Hepatocyte (in vitro differentiated cells): Measurements from ENCODE around the gene MSMO1. TPM values are rescaled to one million over a fixed set of nuclear protein-coding genes. Genes with fewer than 3 reads are reported as not detected.
A peak's percentile ranks its signal among the peaks of the same experiment; 100 is the strongest.

Experiments used
- DNase-seq: peaks from one replicate; pipeline ENCODE4 v3.0.0-alpha.2; 2016; ENCODE audit warnings: low spot score
- H2AFZ ChIP-seq: fragments of 200-600 bp; sonication (generic); 2 replicates; pipeline ENCODE4 v1.6.0; 2016; ENCODE audit warnings: antibody characterized with exemption, mild to moderate bottlenecking
- H3K27ac ChIP-seq: fragments of 200-600 bp; sonication (generic); 2 replicates; pipeline ENCODE4 v1.5.1; 2016; ENCODE audit warnings: mild to moderate bottlenecking
- H3K27me3 ChIP-seq: fragments of 200-600 bp; sonication (generic); 2 replicates; pipeline ENCODE4 v1.6.1; 2016
- H3K36me3 ChIP-seq: fragments of 200-600 bp; sonication (generic); replicated peaks from 2 replicates; pipeline ENCODE4 v1.5.1; 2016; ENCODE audit warnings: low read depth; ENCODE audit not compliant: insufficient read depth
- H3K4me1 ChIP-seq: fragments of 200-600 bp; sonication (generic); 2 replicates; pipeline ENCODE4 v1.5.1; 2016; ENCODE audit warnings: mild to moderate bottlenecking, moderate library complexity; ENCODE audit not compliant: insufficient read depth
- H3K4me2 ChIP-seq: fragments of 200-600 bp; sonication (generic); 2 replicates; pipeline ENCODE4 v1.6.0; 2016
- H3K4me3 ChIP-seq: fragments of 200-600 bp; sonication (generic); 2 replicates; pipeline ENCODE4 v1.5.1; 2016; ENCODE audit warnings: mild to moderate bottlenecking
- H3K79me2 ChIP-seq: fragments of 200-600 bp; sonication (generic); 2 replicates; pipeline ENCODE4 v1.6.0; 2017; ENCODE audit warnings: mild to moderate bottlenecking
- H3K9me2 ChIP-seq: fragments of 200-600 bp; sonication (generic); replicated peaks from 2 replicates; pipeline ENCODE4 v1.6.0; 2017; ENCODE audit warnings: mild to moderate bottlenecking; ENCODE audit not compliant: insufficient read depth
- H3K9me3 ChIP-seq: fragments of 200-600 bp; sonication (generic); 2 replicates; pipeline ENCODE4 v1.5.1; 2016; ENCODE audit warnings: low read depth, mild to moderate bottlenecking
- H4K20me1 ChIP-seq: fragments of 200-600 bp; sonication (generic); 2 replicates; pipeline ENCODE4 v1.6.0; 2016; ENCODE audit warnings: mild to moderate bottlenecking; ENCODE audit not compliant: insufficient read depth, poor library complexity, severe bottlenecking
- CTCF ChIP-seq: fragments of 200-600 bp; sonication (generic); IDR thresholded peaks from 2 replicates; pipeline ENCODE4 v1.5.1; 2016; ENCODE audit warnings: antibody characterized with exemption, mild to moderate bottlenecking; ENCODE audit not compliant: poor library complexity
- EZH2 ChIP-seq: fragments of 200-600 bp; sonication (generic); IDR thresholded peaks from 2 replicates; pipeline ENCODE4 v1.6.1; 2016; ENCODE audit warnings: antibody characterized with exemption, mild to moderate bottlenecking, borderline replicate concordance
- EZH2phosphoT487 ChIP-seq: fragments of 200-600 bp; sonication (generic); IDR thresholded peaks from one replicate; pipeline ENCODE4 v1.6.1; 2018; ENCODE audit warnings: antibody characterized with exemption, mild to moderate bottlenecking, low read depth, moderate library complexity; ENCODE audit not compliant: unreplicated experiment, severe bottlenecking
- WGBS: methylation state at CpG from one replicate; pipeline ENCODE4 v1.1.6; 2016; ENCODE audit warnings: low lambda C conversion rate; ENCODE audit errors: missing lambda C conversion rate; 5-methylcytosine and 5-hydroxymethylcytosine counted together
- polyA plus RNA-seq: library from polyadenylated mRNA; unstranded; fragments of >200 nt; fragmentation: Nextera tagmentation; extraction: Ambion mirVana; gene quantifications from 2 replicates; pipeline ENCODE4 v1.2.1, GENCODE V29; 2016
- total RNA-seq: library from RNA; depleted of rRNA; stranded (reverse); fragments of >200 nt; gene quantifications from 2 replicates; pipeline ENCODE4 v1.2.3, GENCODE V29; 2014

Gene MSMO1
- total and polyA plus RNA-seq, 2 experiments from 2014 or later = 391 to 747 TPM

DNA sequence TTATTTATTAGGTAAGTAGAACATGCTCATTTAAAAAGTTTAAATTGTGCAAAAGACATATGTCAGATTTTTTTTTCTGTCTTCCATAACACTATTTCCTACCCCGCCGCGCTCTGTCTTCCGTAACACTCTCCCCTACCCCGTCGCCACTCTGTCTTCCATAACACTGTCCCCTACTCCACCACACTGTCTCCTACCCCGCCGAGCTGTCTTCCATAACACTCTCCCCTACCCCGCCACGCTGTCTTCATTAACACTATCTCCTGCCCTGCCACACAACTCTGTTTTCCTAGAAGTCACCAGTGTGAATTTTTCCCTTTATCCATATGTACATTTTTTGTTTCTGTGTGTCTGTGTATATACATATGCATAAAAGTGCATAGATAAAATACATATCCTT lies 4.4 kb downstream of the MSMO1 start:
- no peaks in the 10 kb centered on the region for H3K9me3 ChIP-seq
- H2AFZ ChIP-seq = no peak overlapping the region
- H3K9me2 ChIP-seq = no peaks in the 10 kb centered on the region
- peaks cover 14% of the 10 kb centered on the region for H3K4me1 ChIP-seq
- H3K79me2 ChIP-seq = peaks cover 92% of the 10 kb centered on the region
- TF ChIP-seq CTCF (no peak), EZH2 (no peak), EZH2phosphoT487 (no peak)
- H4K20me1 ChIP-seq = peaks cover 86% of the 10 kb centered on the region
- DNase-seq = no peak
- H3K4me2 ChIP-seq = peak overlapping the region; percentile 82
- peak overlapping the region; percentile 38 for H3K4me3 ChIP-seq
- H3K36me3 ChIP-seq = no peaks in the 10 kb centered on the region
- H3K27ac ChIP-seq = no peak overlapping the region
- 73% methylated on average over 10 of the region's 10 CpGs for WGBS
- no peaks in the 10 kb centered on the region for H3K27me3 ChIP-seq

DNA sequence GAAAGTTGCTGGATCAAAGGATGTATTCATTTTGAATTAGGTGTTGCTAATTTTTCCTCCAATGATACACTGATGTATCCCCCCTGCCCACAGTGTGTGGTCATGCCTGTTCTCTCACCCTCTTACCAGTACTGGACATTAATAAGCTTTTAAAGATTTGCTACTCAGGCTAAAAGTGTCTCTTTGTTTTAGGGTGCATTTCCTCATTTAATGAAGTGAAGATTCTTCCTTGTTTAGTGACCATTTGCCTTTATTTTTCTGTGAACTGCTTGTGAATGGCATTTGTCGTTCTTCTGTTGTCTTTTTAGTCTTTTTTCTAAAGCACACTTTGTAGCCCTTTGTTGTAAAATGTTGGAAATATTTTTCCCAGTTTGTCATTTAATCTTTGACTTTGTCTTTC lies 5.0 kb downstream of the MSMO1 start:
- Histone ChIP-seq H2AFZ (no peak overlapping the region), H3K4me3 (peak overlapping the region; percentile 38), H3K4me1 (peaks cover 14% of the 10 kb centered on the region), H3K36me3 (no peaks in the 10 kb centered on the region), H3K9me2 (no peaks in the 10 kb centered on the region), H3K9me3 (no peaks in the 10 kb centered on the region), H3K27me3 (no peaks in the 10 kb centered on the region), H3K4me2 (peak overlapping the region; percentile 82), H3K79me2 (peaks cover 99% of the 10 kb centered on the region), H3K27ac (no peak overlapping the region), H4K20me1 (peaks cover 93% of the 10 kb centered on the region)
- DNase-seq = no peak
- TF ChIP-seq EZH2phosphoT487 (no peak), CTCF (no peak), EZH2 (no peak)
- 71% methylated on average over 1 of the region's 1 CpG for WGBS

DNA sequence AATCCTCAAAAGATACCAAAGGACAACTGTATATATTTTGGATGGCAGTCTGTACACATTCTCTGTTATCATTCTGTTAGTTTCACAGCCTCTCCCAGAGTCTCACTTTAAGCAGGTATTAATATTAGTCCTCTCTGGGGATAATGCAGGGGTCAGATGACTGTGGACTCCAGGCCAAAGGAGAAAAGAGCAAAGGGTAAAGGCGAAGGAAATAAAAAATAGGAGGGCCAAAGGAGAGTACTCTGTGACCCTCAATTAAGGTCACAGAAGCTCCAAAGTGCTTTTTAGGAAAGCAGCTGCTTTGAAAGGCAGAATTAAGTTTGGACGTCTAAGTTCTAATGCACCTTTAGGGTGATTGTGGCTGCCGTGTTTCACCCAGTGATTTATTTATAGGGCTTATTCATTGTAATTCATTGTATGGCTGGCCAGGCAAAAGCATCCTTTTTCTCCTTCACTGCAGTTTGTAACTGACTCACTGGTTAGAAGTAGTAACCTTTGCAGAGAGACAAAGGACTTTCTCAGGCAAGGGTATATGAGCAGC lies 7.8 kb downstream of the MSMO1 start:
- peak overlapping the region; percentile 82 for H3K4me2 ChIP-seq

More for the DNA sequence above, 7.8 kb downstream of the MSMO1 start:
- Histone ChIP-seq H3K4me1 (peaks cover 14% of the 10 kb centered on the region), H3K79me2 (peaks cover 84% of the 10 kb centered on the region), H3K27ac (no peak overlapping the region), H3K36me3 (no peaks in the 10 kb centered on the region), H2AFZ (no peak overlapping the region), H3K9me2 (no peaks in the 10 kb centered on the region), H3K9me3 (no peaks in the 10 kb centered on the region), H3K27me3 (no peaks in the 10 kb centered on the region), H4K20me1 (peaks cover 93% of the 10 kb centered on the region), H3K4me3 (no peak overlapping the region)
- 89% methylated on average over 3 of the region's 3 CpGs for WGBS
- no peak for DNase-seq
- no peak for TF ChIP-seq EZH2
- no peak for TF ChIP-seq EZH2phosphoT487
- no peak for TF ChIP-seq CTCF
